ENCODE data around the gene TCP11L1.

Gene TCP11L1, protein sequence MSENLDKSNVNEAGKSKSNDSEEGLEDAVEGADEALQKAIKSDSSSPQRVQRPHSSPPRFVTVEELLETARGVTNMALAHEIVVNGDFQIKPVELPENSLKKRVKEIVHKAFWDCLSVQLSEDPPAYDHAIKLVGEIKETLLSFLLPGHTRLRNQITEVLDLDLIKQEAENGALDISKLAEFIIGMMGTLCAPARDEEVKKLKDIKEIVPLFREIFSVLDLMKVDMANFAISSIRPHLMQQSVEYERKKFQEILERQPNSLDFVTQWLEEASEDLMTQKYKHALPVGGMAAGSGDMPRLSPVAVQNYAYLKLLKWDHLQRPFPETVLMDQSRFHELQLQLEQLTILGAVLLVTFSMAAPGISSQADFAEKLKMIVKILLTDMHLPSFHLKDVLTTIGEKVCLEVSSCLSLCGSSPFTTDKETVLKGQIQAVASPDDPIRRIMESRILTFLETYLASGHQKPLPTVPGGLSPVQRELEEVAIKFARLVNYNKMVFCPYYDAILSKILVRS

GRCh38 chr11:33039274-33040032, at the start of gene TCP11L1:
Gene TCP11L1, plus strand, starts transcription at chr11:33039572. Its CDS starts 4,202 bp downstream, at chr11:33043774.
- Histone ChIP-seq H3K9me3 (ENCODE audit: severe bottlenecking) (no peaks in the 10 kb centered on the region), H3K36me3 (ENCODE audit: low read depth) (peaks cover 3% of the 10 kb centered on the region; the same call in 1 of the 2 replicates), H3K4me3 (ENCODE audit: severe bottlenecking) (peak within 1 kb of the TSS; percentile 72), H3K27me3 (ENCODE audit: insufficient read depth, poor library complexity, severe bottlenecking) (no peaks in the 10 kb centered on the region), H3K4me1 (ENCODE audit: insufficient read depth, poor library complexity, severe bottlenecking) (peaks cover 25% of the 10 kb centered on the region), H3K27ac (ENCODE audit: poor library complexity, severe bottlenecking) (peak within 1 kb of the TSS; percentile 98)
- ATAC-seq (ENCODE audit: low read depth) = peak; percentile 72
- no peak for TF ChIP-seq CTCF (IDR thresholded peaks at IDR 0.05; ENCODE audit: poor library complexity, severe bottlenecking)
- DNase-seq (ENCODE audit: low spot score) = peak; percentile 90

- ATAC-seq (ENCODE audit: low read depth) = no peak
- DNase-seq (ENCODE audit: low spot score) = no peak
- H3K36me3 ChIP-seq (ENCODE audit: low read depth) = no peaks in the 10 kb centered on the region
- no peaks in the 10 kb centered on the region for H3K4me1 ChIP-seq (ENCODE audit: insufficient read depth, poor library complexity, severe bottlenecking)
- peaks cover 7% of the 10 kb centered on the region for H3K9me3 ChIP-seq (ENCODE audit: severe bottlenecking)
- no peak for TF ChIP-seq CTCF (IDR thresholded peaks at IDR 0.05; ENCODE audit: poor library complexity, severe bottlenecking)
- no peak overlapping the region for H3K4me3 ChIP-seq (ENCODE audit: severe bottlenecking)
- no peaks in the 10 kb centered on the region for H3K27me3 ChIP-seq (ENCODE audit: insufficient read depth, poor library complexity, severe bottlenecking)
- H3K27ac ChIP-seq (ENCODE audit: poor library complexity, severe bottlenecking) = no peak overlapping the region
Measured at GRCh38 chr11:32990481-32990880, 48.9 kb upstream of the TCP11L1 start.

DNA sequence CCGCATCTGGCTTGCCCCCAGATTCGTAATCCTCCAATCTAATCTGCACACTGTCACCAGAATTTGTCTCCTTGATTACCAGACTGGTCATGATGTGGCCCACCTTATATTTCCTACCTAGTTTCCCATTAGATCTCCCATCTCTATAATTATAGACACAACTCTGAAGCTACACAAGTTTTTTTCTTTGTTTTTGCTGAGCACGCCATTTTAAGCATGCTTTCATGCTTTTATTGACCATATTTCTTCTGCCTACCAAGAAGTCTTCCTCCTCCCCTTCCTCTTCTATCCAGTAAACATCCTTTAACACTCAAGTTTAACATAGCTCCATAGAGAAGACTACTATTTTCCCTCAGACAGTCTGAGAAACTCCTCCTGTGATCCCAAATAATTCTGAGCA, 47.9 kb upstream of the TCP11L1 start:
- ATAC-seq (ENCODE audit: low read depth) (no peak), DNase-seq (ENCODE audit: low spot score) (no peak)
- no peaks in the 10 kb centered on the region for H3K4me1 ChIP-seq (ENCODE audit: insufficient read depth, poor library complexity, severe bottlenecking)
- no peak overlapping the region for H3K4me3 ChIP-seq (ENCODE audit: severe bottlenecking)
- H3K36me3 ChIP-seq (ENCODE audit: low read depth) = no peaks in the 10 kb centered on the region
- H3K27me3 ChIP-seq (ENCODE audit: insufficient read depth, poor library complexity, severe bottlenecking) = no peaks in the 10 kb centered on the region
- TF ChIP-seq CTCF (IDR thresholded peaks at IDR 0.05; ENCODE audit: poor library complexity, severe bottlenecking) = no peak
- H3K9me3 ChIP-seq (ENCODE audit: severe bottlenecking) = peaks cover 7% of the 10 kb centered on the region
- H3K27ac ChIP-seq (ENCODE audit: poor library complexity, severe bottlenecking) = no peak overlapping the region

- H3K4me3 ChIP-seq (ENCODE audit: severe bottlenecking) = no peak overlapping the region
- H3K4me1 ChIP-seq (ENCODE audit: insufficient read depth, poor library complexity, severe bottlenecking) = no peaks in the 10 kb centered on the region
- H3K36me3 ChIP-seq (ENCODE audit: low read depth) = no peaks in the 10 kb centered on the region
- no peak overlapping the region for H3K27ac ChIP-seq (ENCODE audit: poor library complexity, severe bottlenecking)
- H3K9me3 ChIP-seq (ENCODE audit: severe bottlenecking) = peaks cover 7% of the 10 kb centered on the region
- H3K27me3 ChIP-seq (ENCODE audit: insufficient read depth, poor library complexity, severe bottlenecking) = no peaks in the 10 kb centered on the region
- no peak for TF ChIP-seq CTCF (IDR thresholded peaks at IDR 0.05; ENCODE audit: poor library complexity, severe bottlenecking)
- ATAC-seq (ENCODE audit: low read depth) = no peak
- DNase-seq (ENCODE audit: low spot score) = no peak
Measured at GRCh38 chr11:32991898-32992297, 47.5 kb upstream of the TCP11L1 start.

Data from RWPE2 (cell line).